Lower lobe of right lung (tissue), 2 donors: ENCODE data around the gene COQ10A. TPM values are rescaled to one million over a fixed set of nuclear protein-coding genes. Genes with fewer than 3 reads are reported as not detected.
"Not testable (repeated sequence)": the region's sequence is repeated elsewhere in the genome, so short reads cannot be mapped to it uniquely, and the experiment has no call there.

Source experiments
- ATAC-seq, 2 donors: fragments of 200-7000 bp; cut with Tn5 transposase; one replicate each; pipeline ENCODE4 v1.9.1; 2020 to 2022; ENCODE audit warnings: mild to moderate bottlenecking in 2 of 2, moderate library complexity in 2 of 2
- DNase-seq: peaks from one replicate; pipeline ENCODE4 v3.0.0-alpha.2; 2020
- H3K27ac ChIP-seq: fragments of 200-600 bp; one replicate; pipeline ENCODE4 v1.8.0; 2022
- H3K27me3 ChIP-seq: fragments of 200-600 bp; one replicate; pipeline ENCODE4 v1.8.0; 2022; ENCODE audit warnings: low read depth
- H3K36me3 ChIP-seq: fragments of 200-600 bp; one replicate; pipeline ENCODE4 v1.8.0; 2022; ENCODE audit warnings: mild to moderate bottlenecking
- H3K4me1 ChIP-seq: fragments of 200-600 bp; one replicate; pipeline ENCODE4 v1.8.0; 2022
- H3K4me3 ChIP-seq: fragments of 200-600 bp; one replicate; pipeline ENCODE4 v1.8.0; 2022; ENCODE audit warnings: mild to moderate bottlenecking
- H3K9me3 ChIP-seq: fragments of 200-600 bp; one replicate; pipeline ENCODE4 v1.8.0; 2022
- intact Hi-C: fragments of 100-400 bp; cut with DNase I; formaldehyde crosslinking; loops from one replicate; pipeline ENCODE4 v1.11.0; 2022
- total RNA-seq: library from RNA; stranded (reverse); fragmentation: NEBNext Ultra II Directional; extraction: Animal tissue kit (Norgen Biotek cat#: 25700); gene quantifications from one replicate; pipeline ENCODE4 v1.2.1, GENCODE V29; 2021
- TF ChIP-seq, protein P1 (sequence below): fragments of 200-600 bp; IDR thresholded peaks from one replicate; pipeline ENCODE4 v1.8.0; 2022; ENCODE audit warnings: antibody characterized with exemption, mild to moderate bottlenecking
- donor health status: DM: no; HTN: yes; CAD: no; lungs with severe emphysema.

COQ10A gene
- total RNA-seq, 1 donor from 2014 or later, result 12.8 TPM

- no peaks in the 10 kb centered on the region for H3K27me3 ChIP-seq
- peaks cover 13% of the 10 kb centered on the region for H3K36me3 ChIP-seq
- H3K4me1 ChIP-seq, result peaks cover 30% of the 10 kb centered on the region
- H3K27ac ChIP-seq, result no peak overlapping the region
- DNase-seq, result no peak
- no peak overlapping the region for H3K4me3 ChIP-seq
- no peak for ATAC-seq
- H3K9me3 ChIP-seq, result no peaks in the 10 kb centered on the region
- intact Hi-C loops, result no loop called here
- TF ChIP-seq, protein P1, sequence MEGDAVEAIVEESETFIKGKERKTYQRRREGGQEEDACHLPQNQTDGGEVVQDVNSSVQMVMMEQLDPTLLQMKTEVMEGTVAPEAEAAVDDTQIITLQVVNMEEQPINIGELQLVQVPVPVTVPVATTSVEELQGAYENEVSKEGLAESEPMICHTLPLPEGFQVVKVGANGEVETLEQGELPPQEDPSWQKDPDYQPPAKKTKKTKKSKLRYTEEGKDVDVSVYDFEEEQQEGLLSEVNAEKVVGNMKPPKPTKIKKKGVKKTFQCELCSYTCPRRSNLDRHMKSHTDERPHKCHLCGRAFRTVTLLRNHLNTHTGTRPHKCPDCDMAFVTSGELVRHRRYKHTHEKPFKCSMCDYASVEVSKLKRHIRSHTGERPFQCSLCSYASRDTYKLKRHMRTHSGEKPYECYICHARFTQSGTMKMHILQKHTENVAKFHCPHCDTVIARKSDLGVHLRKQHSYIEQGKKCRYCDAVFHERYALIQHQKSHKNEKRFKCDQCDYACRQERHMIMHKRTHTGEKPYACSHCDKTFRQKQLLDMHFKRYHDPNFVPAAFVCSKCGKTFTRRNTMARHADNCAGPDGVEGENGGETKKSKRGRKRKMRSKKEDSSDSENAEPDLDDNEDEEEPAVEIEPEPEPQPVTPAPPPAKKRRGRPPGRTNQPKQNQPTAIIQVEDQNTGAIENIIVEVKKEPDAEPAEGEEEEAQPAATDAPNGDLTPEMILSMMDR, result no peak
These were observed 6.4 kb upstream of the COQ10A start for GRCh38 chr12:56260380-56260779.

- Histone ChIP-seq H3K27ac (no peak overlapping the region), H3K4me3 (no peak overlapping the region), H3K36me3 (peaks cover 7% of the 10 kb centered on the region), H3K27me3 (no peaks in the 10 kb centered on the region), H3K9me3 (no peaks in the 10 kb centered on the region), H3K4me1 (peaks cover 27% of the 10 kb centered on the region)
- TF ChIP-seq, protein P1, result no peak
- DNase-seq (no peak), ATAC-seq (no peak)
- intact Hi-C loops, result no loop called here
These were observed 5.8 kb upstream of the COQ10A start for GRCh38 chr12:56260921-56261320.

DNA sequence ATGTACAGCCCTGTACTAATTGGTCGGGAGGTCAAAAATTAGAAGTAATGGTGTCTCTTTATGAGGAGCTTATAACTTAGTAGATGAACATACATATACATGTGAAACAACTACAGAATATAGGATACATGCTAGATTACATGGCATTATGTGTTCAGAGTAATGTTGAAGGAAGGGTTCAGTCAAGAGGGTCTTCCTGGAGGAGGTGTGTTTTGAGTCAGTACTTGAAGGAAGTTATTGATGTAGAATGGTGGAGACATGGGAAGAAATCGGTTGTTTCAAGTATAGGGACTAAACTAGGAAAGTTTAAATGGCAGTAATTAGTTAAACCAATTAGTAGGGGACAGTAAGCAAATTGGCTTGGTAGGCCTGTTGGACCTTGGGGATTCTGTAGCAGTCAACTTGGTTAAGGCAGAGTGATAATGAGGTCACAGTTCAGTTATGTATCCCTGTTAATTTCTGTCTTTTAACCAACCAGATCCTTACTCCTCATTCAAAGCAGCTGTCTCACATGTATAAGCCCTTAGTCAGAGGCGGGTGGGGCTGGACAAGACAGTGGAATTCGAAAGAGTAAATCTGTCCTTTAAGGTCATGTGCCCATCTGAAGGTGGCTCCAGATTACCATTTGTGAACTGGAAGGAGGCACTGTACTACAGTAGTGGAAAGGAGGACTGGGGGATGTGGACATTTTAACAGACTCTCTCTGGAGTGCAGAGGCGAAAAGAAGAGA, 5.1 kb upstream of the COQ10A start:
- ATAC-seq, result no peak
- intact Hi-C loops, result no loop called here
- peaks cover 26% of the 10 kb centered on the region for H3K4me1 ChIP-seq
- H3K27ac ChIP-seq, result no peak overlapping the region
- peaks cover under 1% of the 10 kb centered on the region for H3K36me3 ChIP-seq
- TF ChIP-seq, protein P1, result no peak
- no peak overlapping the region for H3K4me3 ChIP-seq
- H3K27me3 ChIP-seq, result no peaks in the 10 kb centered on the region
- no peaks in the 10 kb centered on the region for H3K9me3 ChIP-seq
- DNase-seq, result no peak

DNA sequence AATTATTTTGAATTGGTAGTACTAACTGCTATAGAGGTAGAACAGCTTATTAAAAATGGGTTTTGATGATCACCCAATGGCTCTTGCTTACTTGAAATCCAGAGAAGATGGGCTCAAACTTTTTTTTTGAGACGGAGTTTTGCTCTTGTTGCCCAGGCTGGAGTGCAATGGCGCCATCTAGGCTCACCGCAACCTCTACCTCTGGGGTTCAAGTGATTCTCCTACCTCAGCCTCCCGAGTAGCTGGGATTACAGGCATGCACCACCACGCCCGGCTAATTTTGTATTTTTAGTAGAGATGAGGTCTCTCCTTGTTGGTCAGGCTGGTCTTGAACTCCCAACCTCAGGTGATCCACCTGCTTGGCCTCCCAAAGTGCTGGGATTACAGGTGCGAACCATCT, 3.8 kb upstream of the COQ10A start:
- H3K27me3 ChIP-seq, ATAC-seq, H3K27ac ChIP-seq, DNase-seq, H3K36me3 ChIP-seq, H3K9me3 ChIP-seq, H3K4me3 ChIP-seq, intact Hi-C loops: not testable (repeated sequence)
- H3K4me1 ChIP-seq, result peaks cover 24% of the 10 kb centered on the region

DNA sequence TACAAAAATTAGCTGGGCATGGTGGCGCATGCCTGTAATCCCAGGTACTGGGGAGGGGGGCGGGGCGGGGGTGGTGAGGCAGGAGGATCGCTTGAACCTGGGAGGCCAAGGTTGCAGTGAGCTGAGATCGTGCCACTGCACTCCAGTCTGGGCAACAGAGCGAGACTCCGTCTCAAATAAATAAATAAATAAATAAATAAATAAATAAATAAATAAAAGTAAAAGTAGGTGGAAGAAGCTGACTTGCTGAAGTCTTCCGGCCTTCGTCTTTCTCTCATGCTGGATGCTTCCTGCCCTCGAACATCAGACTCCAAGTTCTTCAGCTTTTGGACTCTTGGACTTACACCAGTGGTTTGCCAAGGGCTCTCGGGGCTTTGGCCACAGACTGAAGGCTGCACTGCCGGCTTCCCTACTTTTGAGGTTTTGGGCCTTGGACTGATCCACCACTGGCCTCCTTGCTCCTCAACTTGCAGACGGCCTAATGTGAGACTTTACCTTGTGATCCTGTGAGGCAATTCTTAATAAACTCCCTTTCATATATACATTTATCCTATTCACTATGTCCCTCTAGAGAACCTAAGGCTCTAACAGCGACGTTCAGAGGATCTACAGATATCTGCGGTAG, 562 bp upstream of the COQ10A start:
- Histone ChIP-seq H3K27ac (peak overlapping the region; percentile 93), H3K4me3 (peak overlapping the region; percentile 67), H3K4me1 (peaks cover 18% of the 10 kb centered on the region), H3K36me3 (peaks cover 24% of the 10 kb centered on the region)
- ATAC-seq, result peak in 1 of 2 donors; percentile 2
- intact Hi-C loops, H3K27me3 ChIP-seq, H3K9me3 ChIP-seq, DNase-seq: not testable (repeated sequence)

DNA sequence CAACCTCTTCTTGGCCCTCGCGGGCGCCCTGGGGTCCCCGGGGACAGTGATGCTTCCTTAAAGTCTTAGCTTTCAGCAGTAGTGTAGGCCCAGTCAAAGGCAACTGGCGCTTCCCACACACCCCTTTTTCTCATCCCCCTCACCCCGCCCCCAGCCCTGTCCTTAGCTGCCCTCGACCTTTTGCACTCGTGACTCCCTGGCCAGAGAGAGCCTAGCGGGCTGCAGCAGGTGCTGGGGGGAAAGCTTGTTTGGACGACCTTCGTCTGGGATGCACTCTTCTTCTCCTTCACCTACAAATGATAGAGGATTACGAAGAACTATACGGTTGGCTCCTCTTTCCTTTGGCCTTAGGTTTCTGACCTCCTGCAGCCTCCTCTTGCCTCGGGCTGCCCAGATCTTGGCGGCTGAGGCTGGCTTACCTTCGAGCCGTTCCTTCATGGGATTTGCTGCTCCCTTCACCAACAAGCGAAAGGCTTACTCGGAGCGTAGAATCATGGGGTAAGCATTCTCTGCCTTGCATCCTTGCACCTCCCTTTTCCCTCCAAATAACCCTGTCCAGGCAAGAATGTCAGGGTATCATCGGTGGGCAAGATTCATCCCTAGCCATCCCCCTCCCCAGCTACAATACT, 815 bp downstream of the COQ10A start:
- peak overlapping the region; percentile 93 for H3K27ac ChIP-seq

More for the DNA sequence above, 815 bp downstream of the COQ10A start:
- Histone ChIP-seq H3K4me3 (peak overlapping the region; percentile 67), H3K27me3 (no peaks in the 10 kb centered on the region), H3K4me1 (peaks cover 18% of the 10 kb centered on the region), H3K36me3 (peaks cover 37% of the 10 kb centered on the region), H3K9me3 (no peaks in the 10 kb centered on the region)
- TF ChIP-seq, protein P1, result no peak
- no peak for DNase-seq
- peak; percentile 19 to 20 for ATAC-seq
- intact Hi-C loops, result no loop called here
